Calu3 (cell line): Measurements from ENCODE around the gene SORCS3. TPM values are rescaled to one million over a fixed set of nuclear protein-coding genes. Genes with fewer than 3 reads are reported as not detected.

Source experiments
- BruUV-seq: library from RNA; stranded (reverse); fragments of 400-500 nt; replicated peaks from 2 replicates; lab custom pipeline; 2021; lab: Mats Ljungman, UMichigan
- CTCF ChIA-PET: fragments of 300-600 bp; sonication (Branson Sonifier 250); formaldehyde crosslinking; loops from one replicate; lab custom pipeline; 2022; ENCODE audit warnings: antibody characterized with exemption; lab: Charles Lee
- DNase-seq: peaks from one replicate; pipeline ENCODE4 v3.0.0; 2022
- H3K27ac Mint-ChIP-seq: one replicate; pipeline ENCODE4 v1.8.0; 2022; ENCODE audit warnings: mixed read lengths; ENCODE audit not compliant: unreplicated experiment
- H3K27me3 Mint-ChIP-seq: one replicate; pipeline ENCODE4 v1.8.0; 2022; ENCODE audit warnings: mixed read lengths; ENCODE audit not compliant: unreplicated experiment
- H3K36me3 Mint-ChIP-seq: one replicate; pipeline ENCODE4 v1.8.0; 2022; ENCODE audit warnings: mild to moderate bottlenecking, moderate library complexity, mixed read lengths; ENCODE audit not compliant: insufficient read depth, unreplicated experiment
- H3K4me1 Mint-ChIP-seq: one replicate; pipeline ENCODE4 v1.8.0; 2022; ENCODE audit warnings: mild to moderate bottlenecking, low read depth, mixed read lengths; ENCODE audit not compliant: unreplicated experiment
- H3K4me3 Mint-ChIP-seq: one replicate; pipeline ENCODE4 v1.8.0; 2022; ENCODE audit warnings: mild to moderate bottlenecking, low read depth, moderate library complexity, mixed read lengths; ENCODE audit not compliant: unreplicated experiment
- H3K9me3 Mint-ChIP-seq: one replicate; pipeline ENCODE4 v1.8.0; 2022; ENCODE audit warnings: low read depth, mixed read lengths; ENCODE audit not compliant: unreplicated experiment
- CTCF ChIP-seq: fragments of 200-600 bp; IDR thresholded peaks from one replicate; pipeline ENCODE4 v1.8.0; 2022; ENCODE audit warnings: antibody characterized with exemption; ENCODE audit not compliant: unreplicated experiment
- intact Hi-C: fragments of 100-400 bp; cut with micrococcal nuclease; formaldehyde crosslinking; loops from one replicate; pipeline ENCODE4 v1.10.0; 2022; ENCODE audit not compliant: unreplicated experiment
- total RNA-seq: library from RNA; stranded (reverse); gene quantifications from 2 replicates; pipeline ENCODE4 v1.2.3, GENCODE V29; 2022

SORCS3 gene
- total RNA-seq, 1 experiment from 2014 or later = not detected

GRCh38 chr10:104850023-104850422 is 208.9 kb downstream of the SORCS3 start:
- DNase-seq = no peak
- intact Hi-C loops = no loop called here
- no TSS peak for BruUV-seq
- TF ChIP-seq CTCF = no peak
- Mint-ChIP-seq H3K36me3 (no peaks in the 10 kb centered on the region), H3K9me3 (no peaks in the 10 kb centered on the region), H3K27ac (no peak overlapping the region), H3K4me1 (no peaks in the 10 kb centered on the region), H3K4me3 (no peak overlapping the region), H3K27me3 (peaks cover 39% of the 10 kb centered on the region)
- CTCF ChIA-PET = no interaction called here

- DNase-seq = no peak
- Mint-ChIP-seq H3K27me3 (peaks cover 34% of the 10 kb centered on the region), H3K9me3 (no peaks in the 10 kb centered on the region), H3K27ac (no peak overlapping the region), H3K4me3 (no peak overlapping the region), H3K36me3 (no peaks in the 10 kb centered on the region), H3K4me1 (no peaks in the 10 kb centered on the region)
- intact Hi-C loops = no loop called here
- CTCF ChIA-PET = no interaction called here
- no peak for TF ChIP-seq CTCF
- no TSS peak for BruUV-seq
Observed at GRCh38 chr10:104867966-104868598, 227.0 kb downstream of the SORCS3 start.

- Mint-ChIP-seq H3K36me3 (no peaks in the 10 kb centered on the region), H3K27me3 (peaks cover 12% of the 10 kb centered on the region)
Observed at GRCh38 chr10:104872691-104873090, 231.6 kb downstream of the SORCS3 start.

GRCh38 chr10:104873161-104873560 is 232.1 kb downstream of the SORCS3 start:
- no TSS peak for BruUV-seq
- H3K36me3 Mint-ChIP-seq = no peaks in the 10 kb centered on the region
- no peak for DNase-seq
- no peaks in the 10 kb centered on the region for H3K4me1 Mint-ChIP-seq
- H3K9me3 Mint-ChIP-seq = no peaks in the 10 kb centered on the region
- no peak overlapping the region for H3K27ac Mint-ChIP-seq
- H3K27me3 Mint-ChIP-seq = peaks cover 12% of the 10 kb centered on the region
- CTCF ChIA-PET = no interaction called here
- intact Hi-C loops = no loop called here
- no peak overlapping the region for H3K4me3 Mint-ChIP-seq
- TF ChIP-seq CTCF = no peak

More at GRCh38 chr10:104872691-104873090, 231.6 kb downstream of the SORCS3 start:
- intact Hi-C loops = no loop called here
- no TSS peak for BruUV-seq
- no peaks in the 10 kb centered on the region for H3K9me3 Mint-ChIP-seq
- DNase-seq = no peak
- no peak overlapping the region for H3K27ac Mint-ChIP-seq
- no peak overlapping the region for H3K4me3 Mint-ChIP-seq
- TF ChIP-seq CTCF = no peak
- CTCF ChIA-PET = no interaction called here
- H3K4me1 Mint-ChIP-seq = no peaks in the 10 kb centered on the region
